ENCODE measurements around the gene CACNG7.

CACNG7 gene

GRCh38 chr19:53879140-53880081, 29.7 kb upstream of the CACNG7 start:
- peak; percentile 84 for DNase-seq

GRCh38 chr19:53880711-53881481, 28.2 kb upstream of the CACNG7 start:
- DNase-seq = no peak

GRCh38 chr19:53881482-53882390, 27.3 kb upstream of the CACNG7 start, which contains the start of gene PRKCG:
PRKCG (plus strand) TSS chr19:53882197; CDS start chr19:53882495, 298 bp downstream.
- no peak for DNase-seq

- no peak for DNase-seq
Measured at GRCh38 chr19:53882391-53883050, 26.6 kb upstream of the CACNG7 start.

- DNase-seq = no peak
Measured at GRCh38 chr19:53883231-53883661, 25.8 kb upstream of the CACNG7 start.

- DNase-seq = no peak
Measured at GRCh38 chr19:53883741-53884140, 25.3 kb upstream of the CACNG7 start.

GRCh38 chr19:53884256-53884655, 24.8 kb upstream of the CACNG7 start:
- DNase-seq = no peak

GRCh38 chr19:53885036-53885435, 24.0 kb upstream of the CACNG7 start:
- DNase-seq = no peak

- DNase-seq = no peak
Measured at GRCh38 chr19:53892301-53892980, 16.6 kb upstream of the CACNG7 start.

GRCh38 chr19:53892981-53893325, 16.1 kb upstream of the CACNG7 start:
- DNase-seq = no peak

- no peak for DNase-seq
Measured at GRCh38 chr19:53894707-53895106, 14.4 kb upstream of the CACNG7 start.

GRCh38 chr19:53896682-53897081, 12.4 kb upstream of the CACNG7 start:
- no peak for DNase-seq

GRCh38 chr19:53897459-53897858, 11.6 kb upstream of the CACNG7 start:
- no peak for DNase-seq

GRCh38 chr19:53898166-53898565, 10.9 kb upstream of the CACNG7 start:
- DNase-seq = no peak

GRCh38 chr19:53898636-53899341, 10.3 kb upstream of the CACNG7 start:
- no peak for DNase-seq

- no peak for DNase-seq
Measured at GRCh38 chr19:53900191-53900860, 8.8 kb upstream of the CACNG7 start.

- no peak for DNase-seq
Measured at GRCh38 chr19:53903055-53903680, 5.9 kb upstream of the CACNG7 start.

GRCh38 chr19:53904909-53905308, 4.2 kb upstream of the CACNG7 start:
- no peak for DNase-seq

- no peak for DNase-seq
Measured at GRCh38 chr19:53905787-53906186, 3.3 kb upstream of the CACNG7 start.

All from activated CD4-positive, alpha-beta T cell treated with anti-CD3 and anti-CD28 coated beads, Interleukin-2, amount 50 U/mL, for 16 hours (primary cell).